H9 (cell line): ENCODE results near the gene PROCR. TPM values are rescaled to one million over a fixed set of nuclear protein-coding genes. Genes with fewer than 3 reads are reported as not detected.
"Not testable (repeated sequence)": the region's sequence is repeated elsewhere in the genome, so short reads cannot be mapped to it uniquely, and the experiment has no call there.

Source experiments
- DNase-seq: peaks from one replicate; pipeline ENCODE4 v3.0.0-alpha.2; 2017
- H2AFZ ChIP-seq: one replicate; pipeline ENCODE4 v1.6.1; 2013; ENCODE audit warnings: mild to moderate bottlenecking, low read length, control low read depth, moderate library complexity
- H2AK5ac ChIP-seq: 2 replicates; pipeline ENCODE4 v1.6.1; 2013; ENCODE audit warnings: low read length, control low read depth, mixed read lengths; ENCODE audit not compliant: insufficient read length
- H2BK120ac ChIP-seq: one replicate; pipeline ENCODE4 v1.6.1; 2013; ENCODE audit warnings: low read depth, mild to moderate bottlenecking, low read length, control low read depth, inconsistent platforms; ENCODE audit not compliant: poor library complexity, severe bottlenecking
- H2BK12ac ChIP-seq: 2 replicates; pipeline ENCODE4 v1.6.1; 2013; ENCODE audit warnings: low read length, control low read depth, mixed read lengths, low read depth; ENCODE audit not compliant: insufficient read length
- H2BK15ac ChIP-seq: 2 replicates; pipeline ENCODE4 v1.6.1; 2013; ENCODE audit warnings: low read depth, low read length, control low read depth
- H2BK20ac ChIP-seq: one replicate; pipeline ENCODE4 v1.6.1; 2013; ENCODE audit warnings: low read depth, mild to moderate bottlenecking, low read length, control low read depth, inconsistent platforms; ENCODE audit not compliant: poor library complexity, severe bottlenecking
- H2BK5ac ChIP-seq: 2 replicates; pipeline ENCODE4 v1.6.1; 2013; ENCODE audit warnings: low read length, control low read depth, mixed read lengths; ENCODE audit not compliant: insufficient read length
- H3K14ac ChIP-seq: 2 replicates; pipeline ENCODE4 v1.6.1; 2013; ENCODE audit warnings: low read length, control low read depth; ENCODE audit not compliant: insufficient read depth
- H3K18ac ChIP-seq: 2 replicates; pipeline ENCODE4 v1.6.1; 2013; ENCODE audit warnings: low read depth, mild to moderate bottlenecking, mixed read lengths, low read length, control low read depth; ENCODE audit not compliant: insufficient read length
- H3K23ac ChIP-seq: 2 replicates; pipeline ENCODE4 v1.6.1; 2013; ENCODE audit warnings: low read length, control low read depth, mixed read lengths, low read depth; ENCODE audit not compliant: insufficient read length
- H3K23me2 ChIP-seq: 2 replicates; pipeline ENCODE4 v1.6.1; 2013; ENCODE audit warnings: low read depth, mild to moderate bottlenecking, mixed read lengths, low read length, control low read depth; ENCODE audit not compliant: insufficient read length, poor library complexity, severe bottlenecking
- H3K27ac ChIP-seq: 2 replicates; pipeline ENCODE4 v1.5.1; 2013; ENCODE audit warnings: low read length, control low read depth, mixed read lengths, low read depth; ENCODE audit not compliant: insufficient read length
- H3K27me3 ChIP-seq: 2 replicates; pipeline ENCODE4 v1.6.1; 2013; ENCODE audit warnings: low read length, control low read depth, inconsistent platforms; ENCODE audit not compliant: insufficient read depth
- H3K4ac ChIP-seq: 2 replicates; pipeline ENCODE4 v1.6.1; 2013; ENCODE audit warnings: low read depth, mild to moderate bottlenecking, control low read depth, inconsistent platforms, low read length, moderate library complexity
- H3K4me1 ChIP-seq: 2 replicates; pipeline ENCODE4 v1.6.1; 2013; ENCODE audit warnings: low read length, control low read depth, inconsistent platforms; ENCODE audit not compliant: insufficient read depth
- H3K4me2 ChIP-seq: 2 replicates; pipeline ENCODE4 v1.6.1; 2013; ENCODE audit warnings: low read length, control low read depth, mixed read lengths; ENCODE audit not compliant: insufficient read length, insufficient read depth
- H3K56ac ChIP-seq: 2 replicates; pipeline ENCODE4 v1.6.1; 2013; ENCODE audit warnings: low read depth, mild to moderate bottlenecking, mixed read lengths, low read length, control low read depth; ENCODE audit not compliant: insufficient read length
- H3K79me1 ChIP-seq: 2 replicates; pipeline ENCODE4 v1.6.1; 2013; ENCODE audit warnings: low read depth, mild to moderate bottlenecking, moderate library complexity, low read length, control low read depth, inconsistent platforms; ENCODE audit not compliant: insufficient read depth, poor library complexity, severe bottlenecking
- H3K79me2 ChIP-seq: 2 replicates; pipeline ENCODE4 v1.6.1; 2013; ENCODE audit warnings: low read length, control low read depth, inconsistent platforms; ENCODE audit not compliant: insufficient read depth
- H3K9ac ChIP-seq: 2 replicates; pipeline ENCODE4 v1.6.1; 2013; ENCODE audit warnings: low read length, control low read depth, mixed read lengths; ENCODE audit not compliant: insufficient read length; ENCODE audit errors: extremely low read depth
- H3K9me3 ChIP-seq: one replicate; pipeline ENCODE4 v1.6.1; 2013; ENCODE audit warnings: low read depth, low read length, inconsistent platforms; ENCODE audit not compliant: control insufficient read depth
- H3T11ph ChIP-seq: one replicate; pipeline ENCODE4 v1.6.1; 2013; ENCODE audit warnings: mild to moderate bottlenecking, low read length, control low read depth, inconsistent platforms
- H4K20me1 ChIP-seq: one replicate; pipeline ENCODE4 v1.6.1; 2013; ENCODE audit not compliant: control insufficient read depth, insufficient read length, insufficient read depth
- H4K5ac ChIP-seq: 2 replicates; pipeline ENCODE4 v1.6.1; 2013; ENCODE audit warnings: low read depth, mild to moderate bottlenecking, mixed read lengths, low read length, control low read depth; ENCODE audit not compliant: insufficient read length
- H4K8ac ChIP-seq: replicated peaks from 2 replicates; pipeline ENCODE4 v1.6.1; 2013; ENCODE audit warnings: low read length, control low read depth, mixed read lengths, low read depth; ENCODE audit not compliant: insufficient read length
- H4K91ac ChIP-seq: 2 replicates; pipeline ENCODE4 v1.6.1; 2013; ENCODE audit warnings: low read depth, mild to moderate bottlenecking, moderate library complexity, mixed read lengths, low read length, control low read depth; ENCODE audit not compliant: insufficient read length
- H3K27ac Mint-ChIP-seq, 3 experiments: 2 replicates in 2 of 3; 3 replicates in 1 of 3; pipeline ENCODE4 v1.8.0; 2020 to 2021; ENCODE audit warnings: mixed read lengths in 3 of 3, mild to moderate bottlenecking in 1 of 3, moderate library complexity in 1 of 3
- H3K27me3 Mint-ChIP-seq: 2 replicates; pipeline ENCODE4 v1.8.0; 2021; ENCODE audit warnings: low read depth, mild to moderate bottlenecking, moderate library complexity, mixed read lengths
- H3K36me3 Mint-ChIP-seq, 3 experiments: 2 replicates in 2 of 3; 3 replicates in 1 of 3; pipeline ENCODE4 v1.8.0; 2020 to 2021; ENCODE audit warnings: low read depth in 3 of 3, mixed read lengths in 3 of 3; ENCODE audit not compliant: insufficient read depth in 1 of 3
- H3K4me1 Mint-ChIP-seq, 2 experiments: 2 replicates each; pipeline ENCODE4 v1.8.0; 2020; ENCODE audit warnings: mixed read lengths in 2 of 2
- H3K4me3 Mint-ChIP-seq, 2 experiments: 2 replicates in 1 of 2; 3 replicates in 1 of 2; pipeline ENCODE4 v1.8.0; 2020 to 2021; ENCODE audit warnings: mild to moderate bottlenecking in 2 of 2, mixed read lengths in 2 of 2, moderate library complexity in 1 of 2
- H3K9me3 Mint-ChIP-seq, 2 experiments: 2 replicates in 1 of 2; 3 replicates in 1 of 2; pipeline ENCODE4 v1.8.0; 2020; ENCODE audit warnings: mild to moderate bottlenecking in 2 of 2, mixed read lengths in 2 of 2, moderate library complexity in 1 of 2
- CTCF ChIP-seq: fragments of 200-600 bp; sonication (generic); conservative IDR thresholded peaks from 3 replicates; pipeline ENCODE4 v1.8.0; 2021; ENCODE audit warnings: antibody characterized with exemption, mild to moderate bottlenecking
- WGBS: extraction: QIAGEN DNeasy Blood & Tissue Kit; methylation state at CpG from one replicate; pipeline ENCODE4 v1.1.7; 2013; ENCODE audit warnings: missing lambda C conversion rate, low lambda C conversion rate, mixed read lengths; ENCODE audit not compliant: insufficient read length; ENCODE audit errors: extremely low coverage; 5-methylcytosine and 5-hydroxymethylcytosine counted together
- total RNA-seq: library from RNA; stranded (reverse); gene quantifications from 2 replicates; pipeline ENCODE4 v1.2.1, GENCODE V29; 2021

The PROCR gene
- total RNA-seq, 1 experiment from 2014 or later = 6.4 TPM

GRCh38 chr20:35181731-35182130 lies 9.9 kb downstream of the PROCR start:
- H4K5ac ChIP-seq = no peak overlapping the region
- no peak overlapping the region for H3K27ac ChIP-seq
- no peak for DNase-seq
- H3K4me1 Mint-ChIP-seq = peaks cover 6 to 7% of the 10 kb centered on the region in 2 experiments
- H2BK20ac ChIP-seq = no peak overlapping the region
- H3K9me3 Mint-ChIP-seq = peaks cover 0 to 3% of the 10 kb centered on the region in 2 experiments; a peak in 1 of 5 replicates
- H3K56ac ChIP-seq = no peak overlapping the region
- H3K27me3 ChIP-seq = no peaks in the 10 kb centered on the region
- H3T11ph ChIP-seq = no peak overlapping the region
- no peak overlapping the region for H3K27ac Mint-ChIP-seq
- no peak overlapping the region for H3K18ac ChIP-seq
- H4K8ac ChIP-seq = no peak overlapping the region
- H4K20me1 ChIP-seq = no peaks in the 10 kb centered on the region
- no peak overlapping the region for H2AFZ ChIP-seq
- peaks cover 5% of the 10 kb centered on the region for H3K27me3 Mint-ChIP-seq
- H2BK12ac ChIP-seq = no peak overlapping the region
- no peaks in the 10 kb centered on the region for H3K79me1 ChIP-seq
- no peaks in the 10 kb centered on the region for H3K23me2 ChIP-seq
- H2AK5ac ChIP-seq = no peak overlapping the region
- H2BK120ac ChIP-seq = no peak overlapping the region
- H2BK15ac ChIP-seq = no peak overlapping the region
- no peak overlapping the region for H3K4me2 ChIP-seq
- no peak overlapping the region for H3K4ac ChIP-seq
- H3K9me3 ChIP-seq = no peaks in the 10 kb centered on the region
- H3K23ac ChIP-seq = no peak overlapping the region
- no peak overlapping the region for H3K4me3 Mint-ChIP-seq
- no peak overlapping the region for H2BK5ac ChIP-seq
- H3K79me2 ChIP-seq = no peaks in the 10 kb centered on the region
- no peak for TF ChIP-seq CTCF
- H3K14ac ChIP-seq = no peak overlapping the region
- peaks cover 5 to 12% (median 7%) of the 10 kb centered on the region in 3 experiments for H3K36me3 Mint-ChIP-seq
- no peak overlapping the region for H4K91ac ChIP-seq
- H3K4me1 ChIP-seq = no peaks in the 10 kb centered on the region
- no peak overlapping the region for H3K9ac ChIP-seq

- not testable (repeated sequence) for H3K56ac ChIP-seq, DNase-seq, H3K9ac ChIP-seq, H2BK20ac ChIP-seq, H3K27me3 ChIP-seq, H4K8ac ChIP-seq, H3T11ph ChIP-seq, H2BK12ac ChIP-seq, H2BK5ac ChIP-seq, H3K14ac ChIP-seq, H3K23me2 ChIP-seq, H4K91ac ChIP-seq, H3K27ac ChIP-seq, H2BK120ac ChIP-seq, H3K79me1 ChIP-seq, H3K27ac Mint-ChIP-seq, H3K4me3 Mint-ChIP-seq, H3K4ac ChIP-seq, H4K5ac ChIP-seq, H2BK15ac ChIP-seq, H2AK5ac ChIP-seq, H3K79me2 ChIP-seq, H3K4me2 ChIP-seq, H2AFZ ChIP-seq, H3K23ac ChIP-seq, H4K20me1 ChIP-seq, H3K4me1 ChIP-seq, H3K9me3 ChIP-seq
- H3K27me3 Mint-ChIP-seq = peaks cover 10% of the 10 kb centered on the region
- H3K36me3 Mint-ChIP-seq = peaks cover 3 to 17% (median 11%) of the 10 kb centered on the region in 3 experiments; a peak in 6 of 7 replicates
- peaks cover 25 to 27% of the 10 kb centered on the region in 2 experiments for H3K4me1 Mint-ChIP-seq
- no CpG with 5 or more reads among the region's 10 CpGs for WGBS
- H3K18ac ChIP-seq = peak overlapping the region; percentile 34
- peaks cover 16 to 20% of the 10 kb centered on the region in 2 experiments for H3K9me3 Mint-ChIP-seq
These were observed 14.9 kb downstream of the PROCR start for GRCh38 chr20:35186691-35187289.
